Measurements from ENCODE around the gene IFT22. TPM values are rescaled to one million over a fixed set of nuclear protein-coding genes. Genes with fewer than 3 reads are reported as not detected.

The IFT22 gene
- 10 to 100 TPM; 30.7 to 38.5 (median 32.0) TPM for total RNA-seq
- polyA plus RNA-seq, result 10 to 100 TPM in 2 of 3 donors, 1 to 10 TPM in 1; 7.6 to 19.2 (median 11.9) TPM

DNA sequence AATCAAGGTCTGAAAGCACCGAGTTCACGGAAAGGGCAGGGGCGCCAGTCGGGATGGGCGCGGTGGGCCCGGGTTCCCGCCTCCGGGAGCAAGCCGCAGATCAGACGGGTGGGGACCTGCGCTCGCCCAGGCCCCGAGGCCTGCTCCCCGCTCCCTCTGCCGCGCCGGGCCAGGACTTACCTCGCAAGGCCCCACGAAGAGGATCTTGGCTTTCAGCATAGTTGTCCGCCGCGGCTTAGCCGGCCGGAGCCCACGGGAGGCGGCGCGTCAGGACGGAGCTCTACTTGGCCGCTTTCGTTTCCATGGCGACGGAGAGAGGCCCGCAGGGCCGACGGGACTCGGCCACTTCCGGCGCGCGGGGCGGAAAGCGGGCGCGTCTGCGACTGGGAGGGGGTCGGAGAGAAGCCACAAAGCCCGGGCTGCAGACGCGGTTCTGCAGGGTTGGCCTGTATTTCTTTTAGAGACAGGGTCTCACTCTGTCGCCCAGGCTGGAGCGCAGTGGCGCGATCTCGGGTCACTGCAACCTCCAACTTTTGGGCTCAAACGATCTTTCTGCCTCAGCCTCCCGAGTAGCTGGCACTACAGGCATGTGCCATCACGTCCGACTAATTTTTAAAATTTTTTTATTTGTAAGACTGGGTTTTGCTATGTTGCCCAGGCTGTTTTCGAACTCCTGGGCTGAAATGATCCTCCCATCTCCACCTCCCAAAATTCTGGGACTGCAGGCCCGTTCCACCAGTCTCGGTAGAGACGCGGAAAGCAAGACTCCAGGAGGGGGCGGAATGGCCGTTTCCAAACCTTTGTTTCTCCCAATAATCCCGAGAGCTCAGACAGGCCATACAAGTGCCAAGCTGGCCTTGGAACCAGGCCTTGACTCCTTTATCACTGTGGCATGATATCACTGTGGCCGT, at the start of gene IFT22:
TSS of gene IFT22 (minus strand) at position 322 of the 911 bp plus-strand sequence. CDS start at position 219, 103 bp downstream.
- WGBS, 2 donors, result 1% methylated on average over 69 of the region's 69 CpGs
- Histone ChIP-seq H3K4me3 (peak within 1 kb of the TSS; percentile 62 to 81 (median 75)), H3K4me1 (peaks cover 0 to 12% (median 8%) of the 10 kb centered on the region in 4 donors), H3K9me3 (no peaks in the 10 kb centered on the region), H3K36me3 (peaks cover 0 to 23% (median 2%) of the 10 kb centered on the region in 4 donors), H3K27me3 (no peaks in the 10 kb centered on the region), H3K27ac (peak within 1 kb of the TSS; percentile 80 to 87 (median 84))
- peak; percentile 96 for DNase-seq
- TF ChIP-seq POLR2AphosphoS5 (IDR thresholded peaks at IDR 0.05) (peak in 3 of 4 donors; percentile 9 to 61 (median 54)), EP300 (IDR thresholded peaks at IDR 0.05) (no peak)
- intact Hi-C loops (cut with DNase I), result no loop called here

DNA sequence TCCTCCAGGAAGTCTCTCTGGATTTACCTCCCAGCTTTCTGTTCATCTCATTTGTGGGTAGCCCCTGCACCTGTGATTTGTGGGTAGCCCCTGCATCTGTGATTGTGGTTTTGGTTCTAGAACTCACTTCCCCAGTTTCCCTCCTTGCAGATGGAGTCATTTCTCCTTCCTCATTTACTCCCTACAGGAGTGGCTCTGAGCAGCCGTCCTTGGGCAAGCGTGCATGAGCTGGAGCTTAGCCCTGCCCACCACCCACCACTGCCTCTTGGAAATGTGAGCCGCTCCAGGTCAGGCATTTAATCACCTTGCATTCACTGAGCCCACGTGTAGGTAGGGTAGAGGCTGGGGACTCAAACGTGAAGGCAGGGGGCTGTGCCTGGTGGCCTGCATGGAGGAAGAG, 49.2 kb upstream of the IFT22 start:
- Histone ChIP-seq H3K36me3 (no peaks in the 10 kb centered on the region), H3K27ac (no peak overlapping the region), H3K27me3 (peaks cover 0 to 64% (median 22%) of the 10 kb centered on the region in 3 donors)

DNA sequence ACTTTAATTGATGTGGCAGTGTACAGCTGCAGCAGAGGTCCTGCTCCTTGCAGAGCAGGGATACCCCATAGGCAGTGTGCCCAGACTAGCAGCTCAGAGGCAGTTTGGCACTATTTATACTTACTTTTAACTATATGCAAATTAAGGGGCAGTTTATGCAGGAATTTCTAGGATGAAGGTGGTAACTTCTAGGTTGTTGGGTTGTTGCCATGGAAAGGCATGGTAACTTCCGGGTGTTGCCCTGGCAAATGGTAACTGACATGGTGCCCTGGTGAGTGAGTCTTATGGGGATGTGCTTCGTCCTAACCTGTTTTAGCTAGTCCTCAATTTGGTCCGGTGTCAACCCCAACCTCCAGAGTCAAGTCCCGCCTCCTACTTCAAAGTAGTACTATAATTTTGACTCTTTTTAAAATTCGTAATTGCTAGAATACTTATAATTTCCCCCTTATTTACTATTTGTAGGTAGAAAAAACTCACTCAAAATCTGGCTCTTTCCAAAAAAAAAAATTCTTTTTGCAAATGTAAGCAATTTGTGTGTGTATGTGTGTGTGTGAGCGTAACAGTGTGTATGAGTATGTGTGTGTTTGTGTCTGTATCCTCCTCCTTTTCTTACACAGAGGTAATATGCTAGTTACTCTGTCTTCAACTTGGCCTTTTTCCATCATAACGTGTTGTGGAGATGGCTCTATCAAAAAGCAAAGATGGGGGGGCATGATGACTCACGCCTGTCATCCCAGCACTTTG, 47.0 kb upstream of the IFT22 start:
- H3K4me1 ChIP-seq, result peaks cover 0 to 8% (median 7%) of the 10 kb centered on the region in 4 donors
- no peak overlapping the region for H3K4me3 ChIP-seq
- no peak overlapping the region for H3K27ac ChIP-seq
- TF ChIP-seq, protein P1, sequence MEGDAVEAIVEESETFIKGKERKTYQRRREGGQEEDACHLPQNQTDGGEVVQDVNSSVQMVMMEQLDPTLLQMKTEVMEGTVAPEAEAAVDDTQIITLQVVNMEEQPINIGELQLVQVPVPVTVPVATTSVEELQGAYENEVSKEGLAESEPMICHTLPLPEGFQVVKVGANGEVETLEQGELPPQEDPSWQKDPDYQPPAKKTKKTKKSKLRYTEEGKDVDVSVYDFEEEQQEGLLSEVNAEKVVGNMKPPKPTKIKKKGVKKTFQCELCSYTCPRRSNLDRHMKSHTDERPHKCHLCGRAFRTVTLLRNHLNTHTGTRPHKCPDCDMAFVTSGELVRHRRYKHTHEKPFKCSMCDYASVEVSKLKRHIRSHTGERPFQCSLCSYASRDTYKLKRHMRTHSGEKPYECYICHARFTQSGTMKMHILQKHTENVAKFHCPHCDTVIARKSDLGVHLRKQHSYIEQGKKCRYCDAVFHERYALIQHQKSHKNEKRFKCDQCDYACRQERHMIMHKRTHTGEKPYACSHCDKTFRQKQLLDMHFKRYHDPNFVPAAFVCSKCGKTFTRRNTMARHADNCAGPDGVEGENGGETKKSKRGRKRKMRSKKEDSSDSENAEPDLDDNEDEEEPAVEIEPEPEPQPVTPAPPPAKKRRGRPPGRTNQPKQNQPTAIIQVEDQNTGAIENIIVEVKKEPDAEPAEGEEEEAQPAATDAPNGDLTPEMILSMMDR (IDR thresholded peaks at IDR 0.05), result no peak
- TF ChIP-seq EP300 (IDR thresholded peaks at IDR 0.05), result no peak
- TF ChIP-seq POLR2AphosphoS5 (IDR thresholded peaks at IDR 0.05), result no peak
- no peak for TF ChIP-seq POLR2A (IDR thresholded peaks at IDR 0.05)
- no peaks in the 10 kb centered on the region for H3K36me3 ChIP-seq
- intact Hi-C loops (cut with DNase I), result no loop called here
- DNase-seq, result no peak
- H3K9me3 ChIP-seq, result no peaks in the 10 kb centered on the region
- H3K27me3 ChIP-seq, result peaks cover 0 to 82% (median 44%) of the 10 kb centered on the region in 3 donors
- WGBS, 2 donors, result 64 to 82% methylated on average over 8 of the region's 8 CpGs

More for the DNA sequence above, 49.2 kb upstream of the IFT22 start:
- intact Hi-C loops (cut with DNase I), result no loop called here
- Histone ChIP-seq H3K4me3 (no peak overlapping the region), H3K9me3 (no peaks in the 10 kb centered on the region), H3K4me1 (no peaks in the 10 kb centered on the region)
- no peak for DNase-seq
- 36% methylated on average over 5 of the region's 5 CpGs for WGBS, 2 donors
- TF ChIP-seq, protein P1 (IDR thresholded peaks at IDR 0.05), result no peak
- TF ChIP-seq POLR2AphosphoS5 (IDR thresholded peaks at IDR 0.05), result no peak
- no peak for TF ChIP-seq POLR2A (IDR thresholded peaks at IDR 0.05)
- no peak for TF ChIP-seq EP300 (IDR thresholded peaks at IDR 0.05)

DNA sequence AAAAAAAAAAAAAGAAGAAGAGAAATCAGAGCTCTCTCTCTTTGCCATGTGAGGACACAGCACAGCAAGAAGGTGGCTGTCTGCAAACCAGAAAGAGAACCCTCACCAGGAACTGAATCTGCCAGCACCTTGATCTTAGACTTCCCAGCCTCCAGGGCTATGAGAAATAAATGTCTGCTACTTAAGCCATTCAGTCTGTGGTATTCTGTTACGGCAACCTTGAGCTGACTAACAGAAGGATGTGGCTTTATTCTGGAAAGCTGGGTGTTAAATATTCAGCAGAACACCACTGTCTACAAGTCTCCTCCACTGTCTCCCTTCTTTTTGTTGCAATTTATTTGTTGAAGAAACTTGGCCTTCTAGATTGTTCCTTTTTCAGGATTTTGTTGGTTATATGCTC, 46.1 kb upstream of the IFT22 start:
- TF ChIP-seq POLR2AphosphoS5 (IDR thresholded peaks at IDR 0.05), result no peak
- TF ChIP-seq, protein P1 (IDR thresholded peaks at IDR 0.05), result no peak
- TF ChIP-seq POLR2A (IDR thresholded peaks at IDR 0.05), result no peak
- TF ChIP-seq EP300 (IDR thresholded peaks at IDR 0.05), result no peak
- H3K4me1 ChIP-seq, result peaks cover 0 to 17% (median 16%) of the 10 kb centered on the region in 4 donors
- no peak for DNase-seq
- H3K27me3 ChIP-seq, result peaks cover 0 to 83% (median 48%) of the 10 kb centered on the region in 3 donors
- intact Hi-C loops (cut with DNase I), result no loop called here
- H3K27ac ChIP-seq, result no peak overlapping the region
- H3K36me3 ChIP-seq, result no peaks in the 10 kb centered on the region
- 72 to 90% methylated on average over 1 of the region's 1 CpG for WGBS, 2 donors
- no peaks in the 10 kb centered on the region for H3K9me3 ChIP-seq
- H3K4me3 ChIP-seq, result no peak overlapping the region

Data from sigmoid colon (tissue), 7 donors.